HG03575 (cell line): ENCODE measurements around the gene CNRIP1.

ENCODE experiments used
- ATAC-seq: cut with Tn5 transposase; IDR thresholded peaks from one replicate; pipeline ENCODE4 v1.9.1; 2021; ENCODE audit not compliant: unreplicated experiment, insufficient number of reproducible peaks, low FRiP score; ENCODE audit errors: extremely low read depth

The CNRIP1 gene

GRCh38 chr2:68258851-68259250, 60.9 kb downstream of the CNRIP1 start:
- ATAC-seq = no peak

GRCh38 chr2:68256093-68256450, 63.7 kb downstream of the CNRIP1 start:
- ATAC-seq = no peak

- no peak for ATAC-seq
Measured at GRCh38 chr2:68253219-68254068, 66.3 kb downstream of the CNRIP1 start.

- peak; percentile 38 for ATAC-seq
Measured at GRCh38 chr2:68252400-68253218, 67.1 kb downstream of the CNRIP1 start, which contains the start of gene PPP3R1. Gene PPP3R1 (minus strand): TSS chr2:68252532. CDS start chr2:68252127, 405 bp downstream.

- ATAC-seq = no peak
Measured at GRCh38 chr2:68251855-68252399, 67.8 kb downstream of the CNRIP1 start.

- ATAC-seq = peak; percentile 31
Measured at GRCh38 chr2:68251187-68251854, 68.4 kb downstream of the CNRIP1 start.

- ATAC-seq = no peak
Measured at GRCh38 chr2:68250652-68251186, 69.0 kb downstream of the CNRIP1 start.

GRCh38 chr2:68250196-68250595, 69.6 kb downstream of the CNRIP1 start:
- no peak for ATAC-seq

- no peak for ATAC-seq
Measured at GRCh38 chr2:68248806-68249205, 70.9 kb downstream of the CNRIP1 start.

- no peak for ATAC-seq
Measured at GRCh38 chr2:68248361-68248760, 71.4 kb downstream of the CNRIP1 start.

- no peak for ATAC-seq
Measured at GRCh38 chr2:68246396-68246795, 73.4 kb downstream of the CNRIP1 start.

- ATAC-seq = no peak
Measured at GRCh38 chr2:68245672-68246071, 74.1 kb downstream of the CNRIP1 start.

GRCh38 chr2:68245066-68245465, 74.7 kb downstream of the CNRIP1 start:
- no peak for ATAC-seq

GRCh38 chr2:68244456-68244855, 75.3 kb downstream of the CNRIP1 start:
- ATAC-seq = no peak
